Endothelial cell of umbilical vein (primary cell): ENCODE results near the gene TSPAN1. TPM values are rescaled to one million over a fixed set of nuclear protein-coding genes. Genes with fewer than 3 reads are reported as not detected.

Experiments
- BruUV-seq: library from RNA; stranded (reverse); fragments of 400-500 nt; replicated peaks from 2 replicates; lab custom pipeline; 2021; lab: Mats Ljungman, UMichigan
- CTCF ChIA-PET: fragments of 300-600, 350-600 bp; sonication (Branson Sonifier 250); formaldehyde crosslinking; loops from one replicate; lab custom pipeline; 2021; ENCODE audit warnings: antibody characterized with exemption, inconsistent platforms; lab: Charles Lee
- POLR2A ChIA-PET: fragments of 300-600, 350-600 bp; sonication (Branson Sonifier 250); formaldehyde crosslinking; loops from one replicate; lab custom pipeline; 2021; ENCODE audit warnings: antibody characterized with exemption, inconsistent platforms; lab: Charles Lee
- DNase-seq: peaks from one replicate; pipeline ENCODE4 v3.0.0-alpha.2; 2011; ENCODE audit warnings: low read depth, low spot score
- FAIRE-seq: peaks from 2 replicates; lab custom pipeline; 2011; peaks lifted over from hg19 to GRCh38; lab: Jason Lieb, UNC
- H2AFZ ChIP-seq: 2 replicates; pipeline ENCODE4 v1.6.0; 2012; ENCODE audit warnings: low read depth, low read length, control low read depth, inconsistent platforms
- H3K27ac ChIP-seq: 2 replicates; pipeline ENCODE4 v1.5.1; 2011; ENCODE audit warnings: low read depth, mild to moderate bottlenecking, control low read depth, low read length, moderate library complexity; ENCODE audit not compliant: insufficient read depth
- H3K27me3 ChIP-seq, 2 experiments: 2 replicates each; pipeline versions ENCODE4 v1.6.0 to v1.6.1; 2011; ENCODE audit warnings: low read length in 2 of 2, mixed read lengths in 1 of 2; ENCODE audit not compliant: control insufficient read depth in 2 of 2, insufficient read depth in 2 of 2
- H3K36me3 ChIP-seq, 2 experiments: 2 replicates in 1 of 2; 3 replicates in 1 of 2; pipeline ENCODE4 v1.5.1; 2011; ENCODE audit warnings: low read length in 2 of 2, mild to moderate bottlenecking in 1 of 2, moderate library complexity in 1 of 2; ENCODE audit not compliant: control insufficient read depth in 2 of 2, insufficient read depth in 2 of 2; ENCODE audit errors: extremely low read depth in 1 of 2
- H3K4me1 ChIP-seq: 3 replicates; pipeline ENCODE4 v1.5.1; 2011; ENCODE audit warnings: mild to moderate bottlenecking, low read length; ENCODE audit not compliant: control insufficient read depth, insufficient read depth; ENCODE audit errors: extremely low read depth
- H3K4me2 ChIP-seq: 2 replicates; pipeline ENCODE4 v1.6.1; 2011; ENCODE audit warnings: low read length, control low read depth, mixed read lengths; ENCODE audit not compliant: insufficient read depth
- H3K4me3 ChIP-seq, 3 experiments: fragments of 200-600 bp in 1 of 3; sonication (generic), shearing (Covaris generic) in 1 of 3; replicated peaks in 1 of 3; 2 replicates each; pipeline ENCODE4 v1.5.1; 2011 to 2016; ENCODE audit warnings: control low read depth in 3 of 3, low read length in 3 of 3, mild to moderate bottlenecking in 2 of 3, inconsistent platforms in 1 of 3, low read depth in 1 of 3, moderate library complexity in 1 of 3; ENCODE audit not compliant: insufficient read depth in 1 of 3
- H3K79me2 ChIP-seq: 2 replicates; pipeline ENCODE4 v1.6.0; 2012; ENCODE audit warnings: low read length, inconsistent platforms; ENCODE audit not compliant: control insufficient read depth, insufficient read depth
- H3K9ac ChIP-seq: replicated peaks from 2 replicates; pipeline ENCODE3; 2011; ENCODE audit warnings: low read length, control low read depth; ENCODE audit not compliant: insufficient read depth; ENCODE audit errors: extremely low read depth
- H3K9me1 ChIP-seq: replicated peaks from 3 replicates; pipeline ENCODE4 v1.6.0; 2011; ENCODE audit warnings: mild to moderate bottlenecking, low read length; ENCODE audit not compliant: control insufficient read depth, insufficient read depth; ENCODE audit errors: extremely low read depth
- H3K9me3 ChIP-seq: replicated peaks from 2 replicates; pipeline ENCODE4 v1.5.1; 2012; ENCODE audit warnings: low read length, inconsistent platforms; ENCODE audit not compliant: control insufficient read depth, insufficient read depth
- H4K20me1 ChIP-seq: replicated peaks from 2 replicates; pipeline ENCODE3; 2011; ENCODE audit warnings: mild to moderate bottlenecking, low read length; ENCODE audit not compliant: control insufficient read depth, insufficient read depth; ENCODE audit errors: extremely low read depth
- EZH2 ChIP-seq: IDR thresholded peaks from 2 replicates; pipeline ENCODE4 v1.6.1; 2012; ENCODE audit warnings: borderline replicate concordance, low read depth, mild to moderate bottlenecking, moderate library complexity, low read length, inconsistent platforms; ENCODE audit not compliant: severe bottlenecking
- FOS ChIP-seq: IDR thresholded peaks from 2 replicates; pipeline ENCODE4 v1.6.1; 2011; ENCODE audit warnings: mild to moderate bottlenecking, low read length, moderate library complexity, borderline replicate concordance; ENCODE audit not compliant: insufficient read depth
- GATA2 ChIP-seq: IDR thresholded peaks from 2 replicates; pipeline ENCODE4 v1.7.0; 2011; ENCODE audit warnings: low read depth, mild to moderate bottlenecking, moderate library complexity, mixed read lengths, low read length; ENCODE audit not compliant: insufficient read length, insufficient read depth
- JUN ChIP-seq: IDR thresholded peaks from 2 replicates; pipeline ENCODE4 v1.6.1; 2011; ENCODE audit warnings: borderline replicate concordance, low read depth; ENCODE audit not compliant: insufficient read length, insufficient read depth
- MYC ChIP-seq: IDR thresholded peaks from one replicate; pipeline ENCODE4 v1.6.1; 2011; ENCODE audit warnings: mild to moderate bottlenecking, low read depth, low read length
- POLR2A ChIP-seq: IDR thresholded peaks from 2 replicates; pipeline ENCODE4 v1.6.1; 2012; ENCODE audit warnings: low read depth, mild to moderate bottlenecking, control low read depth, low read length
- POLR2AphosphoS5 ChIP-seq: IDR thresholded peaks from 2 replicates; pipeline ENCODE4 v1.6.1; 2012; ENCODE audit warnings: low read depth, mild to moderate bottlenecking, control low read depth, low read length, moderate library complexity; ENCODE audit not compliant: insufficient read depth
- dilution Hi-C: fragments of 300-500 bp; cut with MboI; formaldehyde crosslinking; loops from one replicate; pipeline ENCODE4 v1.15.0; 2019; ENCODE audit warnings: low sequenced_read_pairs; ENCODE audit not compliant: extremely low pct_ligation_motif_present
- intact Hi-C: fragments of 100-400 bp; cut with micrococcal nuclease; formaldehyde crosslinking; loops from one replicate; pipeline ENCODE4 v1.10.0; 2022
- polyA plus RNA-seq, 4 experiments: library from polyadenylated mRNA; depleted of rRNA in 3 of 4; stranded (reverse) in 3 of 4; unstranded in 1 of 4; fragments of >200 nt; gene quantifications; 2 replicates each; pipeline versions ENCODE4 v1.2.1 to v1.2.3, GENCODE V29; 2011 to 2012; ENCODE audit warnings: missing spikeins in 1 of 4
- total RNA-seq: library from RNA; stranded (reverse); gene quantifications from 2 replicates; pipeline ENCODE4 v1.2.3, GENCODE V29; 2021
- TF ChIP-seq, protein P1 (sequence below): IDR thresholded peaks from 2 replicates; pipeline ENCODE4 v1.6.1; 2011; ENCODE audit not compliant: insufficient read depth, insufficient read length
- TF ChIP-seq, protein P2 (sequence below), 2 donors: IDR thresholded peaks; 1 replicate in 1 of 2; 2 replicates in 1 of 2; pipeline ENCODE4 v1.5.1; 2011; ENCODE audit warnings: low read length in 2 of 2, mild to moderate bottlenecking in 2 of 2, moderate library complexity in 2 of 2, control low read depth in 1 of 2, inconsistent platforms in 1 of 2, low read depth in 1 of 2; ENCODE audit not compliant: insufficient read depth in 1 of 2; ENCODE audit errors: extremely low read depth in 1 of 2

The TSPAN1 gene
- total and polyA plus RNA-seq, 2 donors (not counting 3 experiments of a cell fraction or from before 2014, with no cell fraction given), result 0.65 to 0.88 TPM

DNA sequence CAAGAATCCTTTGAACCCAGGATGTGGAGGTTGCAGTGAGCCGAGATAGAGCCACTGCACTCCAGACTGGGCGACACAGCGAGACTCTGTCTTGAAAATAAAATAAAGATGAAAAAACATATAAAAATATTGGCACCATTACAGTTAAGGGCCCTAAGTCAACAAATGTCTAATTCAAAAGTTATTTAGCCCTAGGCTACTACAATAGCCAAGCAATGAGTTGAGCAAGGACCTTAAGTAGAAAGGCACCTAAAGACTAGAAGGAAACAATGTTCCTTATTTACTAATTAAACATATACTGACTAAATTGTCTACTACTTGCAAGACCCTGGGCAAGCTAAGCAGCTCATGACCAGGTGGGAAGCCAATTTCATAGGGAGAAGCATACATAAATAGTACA lies 46.5 kb upstream of the TSPAN1 start:
- no TSS peak for BruUV-seq
- no peaks in the 10 kb centered on the region for H3K9me1 ChIP-seq
- no peaks in the 10 kb centered on the region for H3K79me2 ChIP-seq
- FAIRE-seq, result no peak
- no peaks in the 10 kb centered on the region for H4K20me1 ChIP-seq
- DNase-seq, result no peak
- TF ChIP-seq EZH2 (no peak), JUN (no peak), GATA2 (no peak), MYC (no peak), POLR2A (no peak), FOS (no peak)
- no peak overlapping the region for H3K27ac ChIP-seq
- H3K4me2 ChIP-seq, result no peak overlapping the region
- H3K9me3 ChIP-seq, result no peaks in the 10 kb centered on the region
- H2AFZ ChIP-seq, result no peak overlapping the region
- CTCF ChIA-PET, result interaction anchor here (1.0 kb wide), 1 partner anchor 39 kb away, joined by 3 read pairs; no protein-coding TSS in a partner anchor
- H3K36me3 ChIP-seq, result no peaks in the 10 kb centered on the region
- intact Hi-C loops (no loop called here), dilution Hi-C loops (no loop called here)
- POLR2A ChIA-PET, result no interaction called here
- no peak overlapping the region for H3K9ac ChIP-seq
- no peak overlapping the region for H3K4me3 ChIP-seq
- H3K4me1 ChIP-seq, result peaks cover 13% of the 10 kb centered on the region
- H3K27me3 ChIP-seq, result no peaks in the 10 kb centered on the region

DNA sequence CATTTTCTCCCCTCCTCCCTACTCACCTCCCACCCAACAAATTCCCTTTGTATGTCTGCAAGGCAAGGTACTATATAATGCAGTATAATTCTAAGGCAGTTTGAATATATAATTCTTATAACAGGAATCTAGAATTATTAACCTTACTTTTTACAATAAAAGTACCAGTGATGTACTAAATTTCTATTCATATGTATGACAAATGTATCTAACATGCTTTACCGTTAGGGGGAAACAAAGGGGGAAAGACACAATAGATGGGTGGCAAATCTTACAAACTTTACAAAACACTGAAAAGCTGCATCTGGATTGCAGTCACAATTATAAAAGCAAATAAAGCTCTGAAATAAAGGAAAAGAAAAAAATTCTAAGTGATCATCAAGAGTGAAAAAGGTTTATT lies 44.8 kb upstream of the TSPAN1 start:
- Histone ChIP-seq H3K9me3 (no peaks in the 10 kb centered on the region), H3K4me2 (peak overlapping the region; percentile 94), H2AFZ (no peak overlapping the region), H3K9ac (peak overlapping the region; percentile 71), H3K27me3 (no peaks in the 10 kb centered on the region), H3K9me1 (no peaks in the 10 kb centered on the region), H3K4me1 (peaks cover 21% of the 10 kb centered on the region), H3K36me3 (no peaks in the 10 kb centered on the region), H3K4me3 (peak overlapping the region in 2 of 3 experiments; percentile 79 to 99), H3K79me2 (no peaks in the 10 kb centered on the region), H3K27ac (no peak overlapping the region), H4K20me1 (no peaks in the 10 kb centered on the region)
- DNase-seq (peak; percentile 32), FAIRE-seq (no peak)
- TF ChIP-seq POLR2A (no peak), GATA2 (no peak), MYC (no peak), EZH2 (no peak), FOS (no peak), JUN (no peak), POLR2AphosphoS5 (no peak)
- TF ChIP-seq, protein P1, sequence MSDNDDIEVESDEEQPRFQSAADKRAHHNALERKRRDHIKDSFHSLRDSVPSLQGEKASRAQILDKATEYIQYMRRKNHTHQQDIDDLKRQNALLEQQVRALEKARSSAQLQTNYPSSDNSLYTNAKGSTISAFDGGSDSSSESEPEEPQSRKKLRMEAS, result no peak
- TF ChIP-seq, protein P2, sequence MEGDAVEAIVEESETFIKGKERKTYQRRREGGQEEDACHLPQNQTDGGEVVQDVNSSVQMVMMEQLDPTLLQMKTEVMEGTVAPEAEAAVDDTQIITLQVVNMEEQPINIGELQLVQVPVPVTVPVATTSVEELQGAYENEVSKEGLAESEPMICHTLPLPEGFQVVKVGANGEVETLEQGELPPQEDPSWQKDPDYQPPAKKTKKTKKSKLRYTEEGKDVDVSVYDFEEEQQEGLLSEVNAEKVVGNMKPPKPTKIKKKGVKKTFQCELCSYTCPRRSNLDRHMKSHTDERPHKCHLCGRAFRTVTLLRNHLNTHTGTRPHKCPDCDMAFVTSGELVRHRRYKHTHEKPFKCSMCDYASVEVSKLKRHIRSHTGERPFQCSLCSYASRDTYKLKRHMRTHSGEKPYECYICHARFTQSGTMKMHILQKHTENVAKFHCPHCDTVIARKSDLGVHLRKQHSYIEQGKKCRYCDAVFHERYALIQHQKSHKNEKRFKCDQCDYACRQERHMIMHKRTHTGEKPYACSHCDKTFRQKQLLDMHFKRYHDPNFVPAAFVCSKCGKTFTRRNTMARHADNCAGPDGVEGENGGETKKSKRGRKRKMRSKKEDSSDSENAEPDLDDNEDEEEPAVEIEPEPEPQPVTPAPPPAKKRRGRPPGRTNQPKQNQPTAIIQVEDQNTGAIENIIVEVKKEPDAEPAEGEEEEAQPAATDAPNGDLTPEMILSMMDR (IDR thresholded peaks at IDR 0.05; ENCODE audit: extremely low read depth in 1 of 2, insufficient read depth in 1 of 2, low read depth in 1 of 2, low read length in 2 of 2), result no peak
- ChIA-PET POLR2A (no interaction called here), CTCF (interaction anchor here (0.6 to 2.7 kb wide), 12 partner anchors 8 to 94 kb away, joined by 3 to 9 read pairs (median 3); no protein-coding TSS in a partner anchor)
- dilution Hi-C loops (no loop called here), intact Hi-C loops (loop anchor here (5.0 kb wide), 2 partner anchors 172 to 443 kb away; partner anchors contain the start of genes GPBP1L1, LRRC41, TMEM69 and UQCRH)
- BruUV-seq, result no TSS peak
